Measurements from ENCODE around the gene TASOR.
"Not testable (repeated sequence)": the region's sequence is repeated elsewhere in the genome, so short reads cannot be mapped to it uniquely, and the experiment has no call there.

TASOR gene

GRCh38 chr3:56706629-56707028 is 23.6 kb upstream of the TASOR start:
- no peak for DNase-seq (ENCODE audit: low read depth, low spot score)
- Histone ChIP-seq H3K9me3 (ENCODE audit: low read depth, low read length) (no peaks in the 10 kb centered on the region), H3K36me3 (ENCODE audit: insufficient read depth, low read length) (no peaks in the 10 kb centered on the region), H3K4me3 (no peak overlapping the region), H3K9ac (ENCODE audit: insufficient read length) (no peak overlapping the region), H3K27ac (no peak overlapping the region)
- TF ChIP-seq FOXP2 (optimal IDR thresholded peaks at IDR 0.05; ENCODE audit: control extremely low read depth, extremely low read length, insufficient read depth) = no peak
- no peak for TF ChIP-seq EZH2 (IDR thresholded peaks at IDR 0.05)
- no peak for TF ChIP-seq POLR2AphosphoS5 (IDR thresholded peaks at IDR 0.05; ENCODE audit: borderline replicate concordance, low read depth, low read length)

DNA sequence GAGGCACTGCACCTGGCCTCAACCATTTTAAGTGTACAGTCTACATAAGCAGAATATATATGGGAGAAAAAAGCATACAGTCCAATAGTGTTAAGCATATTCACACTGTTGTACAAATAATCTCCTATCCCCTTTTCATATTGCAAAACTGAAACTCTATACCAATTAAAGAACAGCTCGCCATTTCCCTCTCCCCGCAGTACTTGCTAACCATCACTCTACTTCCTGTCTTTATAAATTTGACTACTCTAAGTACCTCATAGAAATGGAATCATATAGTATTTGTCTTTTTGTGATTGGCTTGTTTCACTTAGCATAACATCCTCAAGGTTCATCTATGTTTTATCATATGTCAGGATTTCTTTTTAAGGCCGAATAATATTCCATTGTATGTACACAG is 21.6 kb upstream of the TASOR start:
- no peak for DNase-seq (ENCODE audit: low read depth, low spot score)
- Histone ChIP-seq H3K9ac (ENCODE audit: insufficient read length) (no peak overlapping the region), H3K4me3 (no peak overlapping the region), H3K9me3 (ENCODE audit: low read depth, low read length) (no peaks in the 10 kb centered on the region), H3K27ac (no peak overlapping the region), H3K36me3 (ENCODE audit: insufficient read depth, low read length) (no peaks in the 10 kb centered on the region)
- TF ChIP-seq POLR2AphosphoS5 (IDR thresholded peaks at IDR 0.05; ENCODE audit: borderline replicate concordance, low read depth, low read length) = no peak
- no peak for TF ChIP-seq FOXP2 (optimal IDR thresholded peaks at IDR 0.05; ENCODE audit: control extremely low read depth, extremely low read length, insufficient read depth)
- no peak for TF ChIP-seq EZH2 (IDR thresholded peaks at IDR 0.05)

GRCh38 chr3:56702490-56703315 is 19.6 kb upstream of the TASOR start:
- Histone ChIP-seq H3K27ac (no peak overlapping the region), H3K4me3 (no peak overlapping the region), H3K9ac (ENCODE audit: insufficient read length) (no peak overlapping the region), H3K9me3 (ENCODE audit: low read depth, low read length) (no peaks in the 10 kb centered on the region), H3K36me3 (ENCODE audit: insufficient read depth, low read length) (no peaks in the 10 kb centered on the region)
- no peak for TF ChIP-seq EZH2 (IDR thresholded peaks at IDR 0.05)
- no peak for TF ChIP-seq FOXP2 (optimal IDR thresholded peaks at IDR 0.05; ENCODE audit: control extremely low read depth, extremely low read length, insufficient read depth)
- no peak for TF ChIP-seq POLR2AphosphoS5 (IDR thresholded peaks at IDR 0.05; ENCODE audit: borderline replicate concordance, low read depth, low read length)
- peak; percentile 48 for DNase-seq (ENCODE audit: low read depth, low spot score)

- Histone ChIP-seq H3K4me3 (no peak overlapping the region), H3K9me3 (ENCODE audit: low read depth, low read length) (no peaks in the 10 kb centered on the region), H3K27ac (no peak overlapping the region), H3K9ac (ENCODE audit: insufficient read length) (no peak overlapping the region), H3K36me3 (ENCODE audit: insufficient read depth, low read length) (no peaks in the 10 kb centered on the region)
- TF ChIP-seq POLR2AphosphoS5 (IDR thresholded peaks at IDR 0.05; ENCODE audit: borderline replicate concordance, low read depth, low read length) (no peak), FOXP2 (optimal IDR thresholded peaks at IDR 0.05; ENCODE audit: control extremely low read depth, extremely low read length, insufficient read depth) (no peak), EZH2 (IDR thresholded peaks at IDR 0.05) (no peak)
- DNase-seq (ENCODE audit: low read depth, low spot score) = no peak
These were observed 17.1 kb upstream of the TASOR start for GRCh38 chr3:56700151-56700550.

DNA sequence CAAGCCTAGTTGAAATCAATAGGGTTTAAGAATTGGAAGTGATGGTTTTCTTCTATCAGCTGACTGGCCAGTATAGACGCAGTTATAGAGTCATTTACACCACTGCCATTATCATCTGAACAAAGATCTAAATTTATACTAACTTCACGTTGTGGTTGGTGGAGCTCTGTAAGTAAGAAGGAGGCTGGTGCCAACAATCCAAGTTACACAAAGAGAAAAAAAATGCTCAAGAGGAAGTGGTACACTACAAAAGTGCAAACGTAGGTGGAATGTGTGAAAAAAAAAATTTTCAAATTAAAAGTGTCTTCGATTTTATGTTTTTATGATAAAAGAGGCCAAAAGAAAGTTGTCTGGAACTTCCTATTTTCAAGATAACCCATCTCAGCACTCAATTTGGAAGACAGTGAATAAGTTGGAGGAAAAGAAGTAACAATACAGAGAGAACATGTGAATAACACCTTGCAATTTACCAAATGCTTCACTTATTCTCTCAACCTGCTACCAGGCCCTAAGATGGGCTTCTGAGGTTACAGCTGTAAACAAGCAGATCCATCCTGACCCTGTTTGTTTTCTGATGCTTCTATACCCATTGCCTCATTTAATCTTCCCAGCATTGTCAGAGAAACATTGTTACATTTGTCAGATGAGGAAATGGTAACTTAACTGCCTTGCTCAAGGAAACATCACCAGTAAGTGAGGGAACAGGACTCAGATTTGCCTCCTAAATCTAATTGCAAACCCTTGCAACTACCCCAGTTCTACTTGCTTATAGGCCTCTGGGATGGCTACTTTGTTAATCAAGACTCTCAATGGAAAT is 12.0 kb upstream of the TASOR start:
- H3K4me3 ChIP-seq = no peak overlapping the region

DNA sequence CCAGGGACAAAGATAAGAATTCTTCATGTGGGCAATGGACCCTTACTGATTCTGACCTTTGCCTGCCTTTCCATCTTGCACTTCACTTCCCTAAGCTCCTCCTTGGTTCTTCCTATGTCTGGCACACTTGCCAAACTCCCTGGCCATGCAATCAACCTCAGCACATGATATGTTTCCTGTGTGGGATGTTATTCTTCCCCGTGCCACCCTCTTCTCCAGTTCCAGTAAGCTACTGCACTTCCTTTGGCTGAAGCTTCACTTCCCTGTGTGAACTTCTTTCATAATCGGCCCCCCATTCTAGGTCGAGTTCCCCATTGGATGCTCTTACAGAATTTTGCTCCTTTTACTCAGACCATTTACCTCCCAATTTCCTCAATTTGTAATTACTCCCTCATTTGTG is 10.7 kb upstream of the TASOR start:
- no peak for DNase-seq (ENCODE audit: low read depth, low spot score)
- Histone ChIP-seq H3K36me3 (ENCODE audit: insufficient read depth, low read length) (no peaks in the 10 kb centered on the region), H3K27ac (no peak overlapping the region), H3K9ac (ENCODE audit: insufficient read length) (no peak overlapping the region), H3K4me3 (no peak overlapping the region), H3K9me3 (ENCODE audit: low read depth, low read length) (no peaks in the 10 kb centered on the region)
- TF ChIP-seq FOXP2 (optimal IDR thresholded peaks at IDR 0.05; ENCODE audit: control extremely low read depth, extremely low read length, insufficient read depth) (no peak), EZH2 (IDR thresholded peaks at IDR 0.05) (no peak), POLR2AphosphoS5 (IDR thresholded peaks at IDR 0.05; ENCODE audit: borderline replicate concordance, low read depth, low read length) (no peak)

More for the DNA sequence above, 12.0 kb upstream of the TASOR start:
- H3K9me3 ChIP-seq (ENCODE audit: low read depth, low read length) = no peaks in the 10 kb centered on the region
- TF ChIP-seq EZH2 (IDR thresholded peaks at IDR 0.05) (no peak), POLR2AphosphoS5 (IDR thresholded peaks at IDR 0.05; ENCODE audit: borderline replicate concordance, low read depth, low read length) (no peak), FOXP2 (optimal IDR thresholded peaks at IDR 0.05; ENCODE audit: control extremely low read depth, extremely low read length, insufficient read depth) (no peak)
- H3K27ac ChIP-seq = no peak overlapping the region
- no peaks in the 10 kb centered on the region for H3K36me3 ChIP-seq (ENCODE audit: insufficient read depth, low read length)
- H3K9ac ChIP-seq (ENCODE audit: insufficient read length) = no peak overlapping the region
- no peak for DNase-seq (ENCODE audit: low read depth, low spot score)

- H3K4me3 ChIP-seq; H3K36me3 ChIP-seq (ENCODE audit: insufficient read depth, low read length); H3K9me3 ChIP-seq (ENCODE audit: low read depth, low read length); DNase-seq (ENCODE audit: low read depth, low spot score); H3K9ac ChIP-seq (ENCODE audit: insufficient read length); H3K27ac ChIP-seq: not testable (repeated sequence)
These were observed 9.7 kb upstream of the TASOR start for GRCh38 chr3:56692520-56693433.

GRCh38 chr3:56692001-56692365 is 8.9 kb upstream of the TASOR start:
- not testable (repeated sequence) for H3K4me3 ChIP-seq; H3K36me3 ChIP-seq (ENCODE audit: insufficient read depth, low read length); H3K27ac ChIP-seq; H3K9ac ChIP-seq (ENCODE audit: insufficient read length); H3K9me3 ChIP-seq (ENCODE audit: low read depth, low read length); DNase-seq (ENCODE audit: low read depth, low spot score)
